PC-9 (cell line): ENCODE measurements around the gene AUTS2. TPM values are rescaled to one million over a fixed set of nuclear protein-coding genes. Genes with fewer than 3 reads are reported as not detected.

Experiments used
- BruUV-seq: library from RNA; stranded (reverse); fragments of 400-500 nt; replicated peaks from 2 replicates; lab custom pipeline; 2021; lab: Mats Ljungman, UMichigan
- CTCF ChIA-PET: fragments of 300-600 bp; sonication (Branson Sonifier 250); formaldehyde crosslinking; loops from one replicate; lab custom pipeline; 2022; ENCODE audit warnings: antibody characterized with exemption; lab: Charles Lee
- POLR2A ChIA-PET: fragments of 300-600 bp; sonication (Branson Sonifier 250); formaldehyde crosslinking; loops from one replicate; lab custom pipeline; 2022; ENCODE audit warnings: antibody characterized with exemption; ENCODE audit not compliant: unreplicated experiment; lab: Charles Lee
- DNase-seq, 2 experiments: peaks; one replicate each; pipeline versions ENCODE4 v3.0.0 to v3.0.0-alpha.2; 2015 to 2022; ENCODE audit warnings: mixed read lengths in 1 of 2
- H2AFZ ChIP-seq: fragments of 200-600 bp; sonication (generic); 2 replicates; pipeline ENCODE4 v1.8.1; 2017; ENCODE audit warnings: antibody characterized with exemption
- H3F3A ChIP-seq: fragments of 200-600 bp; sonication (generic); 2 replicates; pipeline ENCODE4 v1.8.1; 2017; ENCODE audit warnings: antibody characterized with exemption, mild to moderate bottlenecking, low read depth; ENCODE audit not compliant: insufficient read depth
- H3K27ac ChIP-seq: fragments of 200-600 bp; sonication (generic); 2 replicates; pipeline ENCODE4 v1.6.1; 2016; ENCODE audit warnings: mixed run types
- H3K27me3 ChIP-seq: fragments of 200-600 bp; sonication (generic); 2 replicates; pipeline ENCODE4 v1.6.1; 2016; ENCODE audit warnings: low read depth, mixed run types; ENCODE audit not compliant: insufficient read depth
- H3K36me3 ChIP-seq: fragments of 200-600 bp; sonication (generic); 2 replicates; pipeline ENCODE4 v1.6.1; 2016; ENCODE audit warnings: low read depth, mixed run types
- H3K4me1 ChIP-seq: fragments of 200-600 bp; sonication (generic); replicated peaks from 2 replicates; pipeline ENCODE4 v1.6.1; 2016; ENCODE audit warnings: mixed run types; ENCODE audit not compliant: insufficient read depth
- H3K4me2 ChIP-seq: fragments of 200-600 bp; sonication (generic); 2 replicates; pipeline ENCODE4 v1.6.1; 2017; ENCODE audit warnings: mixed run types
- H3K4me3 ChIP-seq: fragments of 200-600 bp; sonication (generic); 2 replicates; pipeline ENCODE4 v1.6.1; 2016; ENCODE audit warnings: mixed run types
- H3K79me2 ChIP-seq: fragments of 200-600 bp; sonication (generic); 2 replicates; pipeline ENCODE4 v1.6.1; 2017; ENCODE audit warnings: low read depth, mixed run types
- H3K9me2 ChIP-seq: fragments of 200-600 bp; sonication (generic); 2 replicates; pipeline ENCODE4 v1.8.1; 2017; ENCODE audit warnings: mild to moderate bottlenecking; ENCODE audit not compliant: insufficient read depth
- H3K9me3 ChIP-seq: fragments of 200-600 bp; sonication (generic); 2 replicates; pipeline ENCODE4 v1.8.1; 2016; ENCODE audit warnings: low read depth; ENCODE audit not compliant: insufficient read depth
- H4K20me1 ChIP-seq: fragments of 200-600 bp; sonication (generic); 2 replicates; pipeline ENCODE4 v1.8.1; 2017; ENCODE audit not compliant: insufficient read depth
- CTCF ChIP-seq: fragments of 200-600 bp; sonication (generic); conservative IDR thresholded peaks from 2 replicates; pipeline ENCODE4 v1.6.1; 2017; ENCODE audit warnings: mixed run types, antibody characterized with exemption, mild to moderate bottlenecking, moderate library complexity
- EZH2 ChIP-seq: fragments of 200-600 bp; sonication (generic); IDR thresholded peaks from 2 replicates; pipeline ENCODE4 v1.8.0; 2017; ENCODE audit warnings: antibody characterized with exemption, low read depth
- intact Hi-C: fragments of 100-400 bp; cut with micrococcal nuclease; formaldehyde crosslinking; loops from one replicate; pipeline ENCODE4 v1.10.0; 2022; ENCODE audit not compliant: unreplicated experiment
- total RNA-seq: library from RNA; stranded (reverse); gene quantifications from 2 replicates; pipeline ENCODE4 v1.2.3, GENCODE V29; 2021

The AUTS2 gene
- total RNA-seq, 1 experiment from 2014 or later: not detected

- no TSS peak for BruUV-seq
- no peak for TF ChIP-seq EZH2
- no peak for TF ChIP-seq CTCF
- Histone ChIP-seq H2AFZ (no peak overlapping the region), H3K79me2 (no peaks in the 10 kb centered on the region), H3K9me3 (no peaks in the 10 kb centered on the region), H3K4me1 (no peaks in the 10 kb centered on the region), H3K4me2 (no peak overlapping the region), H3K27me3 (no peaks in the 10 kb centered on the region), H4K20me1 (no peaks in the 10 kb centered on the region), H3K9me2 (no peaks in the 10 kb centered on the region), H3K36me3 (no peaks in the 10 kb centered on the region), H3F3A (no peaks in the 10 kb centered on the region), H3K27ac (no peak overlapping the region), H3K4me3 (no peak overlapping the region)
- ChIA-PET POLR2A (no interaction called here), CTCF (no interaction called here)
- no peak for DNase-seq
- intact Hi-C loops: no loop called here
These were observed 612.1 kb downstream of the AUTS2 start for GRCh38 chr7:70210200-70210935.

- no peak overlapping the region for H3K4me2 ChIP-seq
- no peak overlapping the region for H2AFZ ChIP-seq
- H3K9me3 ChIP-seq: no peaks in the 10 kb centered on the region
- no peak overlapping the region for H3K27ac ChIP-seq
- CTCF ChIA-PET: no interaction called here
- DNase-seq: no peak
- TF ChIP-seq EZH2 (no peak), CTCF (no peak)
- no peaks in the 10 kb centered on the region for H3K27me3 ChIP-seq
- H4K20me1 ChIP-seq: no peaks in the 10 kb centered on the region
- no peak overlapping the region for H3K4me3 ChIP-seq
- BruUV-seq: no TSS peak
- intact Hi-C loops: no loop called here
- no peaks in the 10 kb centered on the region for H3F3A ChIP-seq
- H3K79me2 ChIP-seq: no peaks in the 10 kb centered on the region
- no peaks in the 10 kb centered on the region for H3K36me3 ChIP-seq
- no peaks in the 10 kb centered on the region for H3K9me2 ChIP-seq
- POLR2A ChIA-PET: no interaction called here
- H3K4me1 ChIP-seq: no peaks in the 10 kb centered on the region
These were observed 612.6 kb downstream of the AUTS2 start for GRCh38 chr7:70210936-70211310.

GRCh38 chr7:70212281-70212680 is 614.0 kb downstream of the AUTS2 start:
- no peak for TF ChIP-seq CTCF
- no peak for TF ChIP-seq EZH2
- Histone ChIP-seq H3K9me3 (no peaks in the 10 kb centered on the region), H3K4me3 (no peak overlapping the region), H4K20me1 (no peaks in the 10 kb centered on the region), H3K36me3 (no peaks in the 10 kb centered on the region), H2AFZ (no peak overlapping the region), H3K4me2 (no peak overlapping the region), H3K27me3 (no peaks in the 10 kb centered on the region; the same call in 1 of the 2 replicates), H3K9me2 (no peaks in the 10 kb centered on the region), H3K79me2 (no peaks in the 10 kb centered on the region), H3F3A (no peaks in the 10 kb centered on the region), H3K27ac (no peak overlapping the region), H3K4me1 (no peaks in the 10 kb centered on the region)
- ChIA-PET POLR2A (no interaction called here), CTCF (no interaction called here)
- BruUV-seq: no TSS peak
- DNase-seq: no peak
- intact Hi-C loops: no loop called here
